Mesendoderm (in vitro differentiated cells): ENCODE data around the gene CLDN9. TPM values are rescaled to one million over a fixed set of nuclear protein-coding genes. Genes with fewer than 3 reads are reported as not detected.
A peak's percentile ranks its signal among the peaks of the same experiment; 100 is the strongest.

Source experiments
- DNase-seq: peaks from one replicate; pipeline ENCODE4 v3.0.0; 2013
- H2AK5ac ChIP-seq: 2 replicates; pipeline ENCODE4 v1.6.1; 2013; ENCODE audit warnings: low read length, inconsistent platforms
- H2BK120ac ChIP-seq: 2 replicates; pipeline ENCODE4 v1.6.1; 2013; ENCODE audit warnings: low read depth, mild to moderate bottlenecking, low read length, moderate library complexity, mixed read lengths
- H2BK15ac ChIP-seq: replicated peaks from 2 replicates; pipeline ENCODE4 v1.6.1; 2013; ENCODE audit warnings: low read depth, mild to moderate bottlenecking, moderate library complexity
- H2BK5ac ChIP-seq: 2 replicates; pipeline ENCODE4 v1.6.1; 2013; ENCODE audit warnings: low read length, inconsistent platforms
- H3K18ac ChIP-seq: 2 replicates; pipeline ENCODE4 v1.6.1; 2013; ENCODE audit warnings: mild to moderate bottlenecking, low read length, mixed read lengths
- H3K23ac ChIP-seq: one replicate; pipeline ENCODE4 v1.6.1; 2013; ENCODE audit warnings: low read length
- H3K27ac ChIP-seq: 2 replicates; pipeline ENCODE4 v1.5.1; 2013; ENCODE audit warnings: low read depth, mild to moderate bottlenecking, inconsistent platforms, low read length, moderate library complexity
- H3K27me3 ChIP-seq: 2 replicates; pipeline ENCODE4 v1.6.1; 2013; ENCODE audit warnings: low read length, control low read depth, mild to moderate bottlenecking, inconsistent platforms; ENCODE audit not compliant: insufficient read depth, poor library complexity
- H3K36me3 ChIP-seq: 2 replicates; pipeline ENCODE4 v1.6.1; 2013; ENCODE audit warnings: low read length, inconsistent platforms; ENCODE audit not compliant: control insufficient read depth, insufficient read depth
- H3K4ac ChIP-seq: one replicate; pipeline ENCODE4 v1.6.1; 2013; ENCODE audit warnings: low read depth, mild to moderate bottlenecking, low read length, moderate library complexity
- H3K4me1 ChIP-seq: 2 replicates; pipeline ENCODE4 v1.6.1; 2013; ENCODE audit warnings: low read depth, low read length, inconsistent platforms; ENCODE audit not compliant: control insufficient read depth
- H3K4me2 ChIP-seq: 2 replicates; pipeline ENCODE4 v1.6.1; 2013; ENCODE audit warnings: low read length
- H3K4me3 ChIP-seq: 2 replicates; pipeline ENCODE4 v1.5.1; 2013; ENCODE audit warnings: mild to moderate bottlenecking, low read length
- H3K56ac ChIP-seq: one replicate; pipeline ENCODE4 v1.6.1; 2013; ENCODE audit warnings: low read length
- H3K79me1 ChIP-seq: 2 replicates; pipeline ENCODE4 v1.6.1; 2013; ENCODE audit warnings: low read length, inconsistent platforms
- H3K79me2 ChIP-seq: 2 replicates; pipeline ENCODE4 v1.6.1; 2013; ENCODE audit warnings: mild to moderate bottlenecking, low read length; ENCODE audit not compliant: control insufficient read depth, insufficient read depth
- H3K9ac ChIP-seq: 2 replicates; pipeline ENCODE4 v1.6.1; 2013; ENCODE audit warnings: low read length, inconsistent platforms
- H4K5ac ChIP-seq: one replicate; pipeline ENCODE4 v1.6.1; 2013; ENCODE audit warnings: low read length
- H4K8ac ChIP-seq: one replicate; pipeline ENCODE4 v1.6.1; 2013; ENCODE audit warnings: low read depth, mild to moderate bottlenecking, control low read depth, low read length, moderate library complexity
- WGBS: extraction: QIAGEN DNeasy Blood & Tissue Kit; methylation state at CpG from one replicate; pipeline ENCODE4 v1.1.7; 2013; ENCODE audit warnings: low lambda C conversion rate, missing lambda C conversion rate; ENCODE audit not compliant: insufficient coverage; ENCODE audit errors: extremely low coverage; 5-methylcytosine and 5-hydroxymethylcytosine counted together
- polyA plus RNA-seq, 2 experiments: library from polyadenylated mRNA; stranded (reverse); fragments of 200-250 nt; gene quantifications; one replicate each; pipeline ENCODE4 v1.2.3, GENCODE V29; 2013

The CLDN9 gene
- 0.20 TPM for polyA plus RNA-seq (2013, experiment 1 of 2)
- polyA plus RNA-seq (2013, experiment 2 of 2): 0.15 TPM

GRCh38 chr16:3012828-3013420, at the start of gene CLDN9:
Gene CLDN9 (plus strand): TSS chr16:3012923. CDS start chr16:3013363, 440 bp downstream.
- peaks cover 2% of the 10 kb centered on the region for H3K36me3 ChIP-seq
- no peaks in the 10 kb centered on the region for H3K27me3 ChIP-seq
- H3K56ac ChIP-seq: peak within 1 kb of the TSS; percentile 58
- no peak within 1 kb of the TSS for H3K4me3 ChIP-seq
- H3K9ac ChIP-seq: no peak within 1 kb of the TSS
- H2BK120ac ChIP-seq: no peak within 1 kb of the TSS
- H3K18ac ChIP-seq: no peak within 1 kb of the TSS
- WGBS: no CpG with 5 or more reads among the region's 27 CpGs
- H2AK5ac ChIP-seq: no peak within 1 kb of the TSS
- no peak within 1 kb of the TSS for H3K4ac ChIP-seq
- no peak within 1 kb of the TSS for H2BK5ac ChIP-seq
- peak within 1 kb of the TSS; percentile 23 for H3K4me2 ChIP-seq
- H4K8ac ChIP-seq: no peak within 1 kb of the TSS
- H2BK15ac ChIP-seq: no peak within 1 kb of the TSS
- H4K5ac ChIP-seq: no peak within 1 kb of the TSS
- H3K79me2 ChIP-seq: peaks cover 17% of the 10 kb centered on the region
- H3K23ac ChIP-seq: no peak within 1 kb of the TSS
- H3K4me1 ChIP-seq: peaks cover 6% of the 10 kb centered on the region
- no peak within 1 kb of the TSS for H3K27ac ChIP-seq
- peak; percentile 54 for DNase-seq
- peaks cover 3% of the 10 kb centered on the region for H3K79me1 ChIP-seq

- no peak overlapping the region for H4K8ac ChIP-seq
- no peak for DNase-seq
- H3K4me2 ChIP-seq: peak overlapping the region; percentile 93
- H3K4ac ChIP-seq: peak overlapping the region; percentile 27
- H2AK5ac ChIP-seq: no peak overlapping the region
- peak overlapping the region; percentile 4 for H3K4me3 ChIP-seq
- peak overlapping the region; percentile 6 for H3K18ac ChIP-seq
- no peaks in the 10 kb centered on the region for H3K4me1 ChIP-seq
- H3K79me1 ChIP-seq: no peaks in the 10 kb centered on the region
- no peak overlapping the region for H2BK120ac ChIP-seq
- no peak overlapping the region for H3K27ac ChIP-seq
- no peaks in the 10 kb centered on the region for H3K79me2 ChIP-seq
- no peak overlapping the region for H4K5ac ChIP-seq
- peak overlapping the region; percentile 58 for H3K9ac ChIP-seq
- H2BK5ac ChIP-seq: no peak overlapping the region
- no peaks in the 10 kb centered on the region for H3K36me3 ChIP-seq
- no CpG with 5 or more reads among the region's 40 CpGs for WGBS
- no peak overlapping the region for H3K23ac ChIP-seq
- H3K27me3 ChIP-seq: no peaks in the 10 kb centered on the region
- H3K56ac ChIP-seq: peak overlapping the region; percentile 82
- no peak overlapping the region for H2BK15ac ChIP-seq
Measured at GRCh38 chr16:2963074-2963722, 49.5 kb upstream of the CLDN9 start.

GRCh38 chr16:2963723-2964474, 48.8 kb upstream of the CLDN9 start, which contains the start of gene KREMEN2:
Gene KREMEN2 (plus strand): TSS chr16:2964275. CDS start chr16:2964521, 246 bp downstream.
- H3K79me1 ChIP-seq: no peaks in the 10 kb centered on the region
- H3K56ac ChIP-seq: peak within 1 kb of the TSS; percentile 82
- no peak within 1 kb of the TSS for H2BK120ac ChIP-seq
- peak; percentile 90 for DNase-seq
- no peak within 1 kb of the TSS for H2BK5ac ChIP-seq
- no peak within 1 kb of the TSS for H2AK5ac ChIP-seq
- H3K4me3 ChIP-seq: peak within 1 kb of the TSS; percentile 35
- peak within 1 kb of the TSS; percentile 75 for H3K9ac ChIP-seq
- H3K23ac ChIP-seq: no peak within 1 kb of the TSS
- no CpG with 5 or more reads among the region's 60 CpGs for WGBS
- H3K4me1 ChIP-seq: no peaks in the 10 kb centered on the region
- no peak within 1 kb of the TSS for H4K8ac ChIP-seq
- H3K27me3 ChIP-seq: no peaks in the 10 kb centered on the region
- H3K4me2 ChIP-seq: peak within 1 kb of the TSS; percentile 93
- no peaks in the 10 kb centered on the region for H3K36me3 ChIP-seq
- peak within 1 kb of the TSS; percentile 27 for H3K4ac ChIP-seq
- H3K18ac ChIP-seq: peak within 1 kb of the TSS; percentile 6
- H2BK15ac ChIP-seq: no peak within 1 kb of the TSS
- H3K79me2 ChIP-seq: no peaks in the 10 kb centered on the region
- peak within 1 kb of the TSS; percentile 26 for H3K27ac ChIP-seq
- no peak within 1 kb of the TSS for H4K5ac ChIP-seq

GRCh38 chr16:2964475-2965336, 48.0 kb upstream of the CLDN9 start:
- Histone ChIP-seq H3K18ac (no peak overlapping the region), H2BK5ac (no peak overlapping the region), H3K23ac (no peak overlapping the region), H3K36me3 (no peaks in the 10 kb centered on the region), H3K79me1 (no peaks in the 10 kb centered on the region), H3K27ac (peak overlapping the region; percentile 26), H4K8ac (no peak overlapping the region), H3K9ac (peak overlapping the region; percentile 75), H4K5ac (no peak overlapping the region), H3K56ac (peak overlapping the region; percentile 82), H3K4me2 (peak overlapping the region; percentile 93), H2BK15ac (no peak overlapping the region), H3K79me2 (no peaks in the 10 kb centered on the region), H3K4me1 (no peaks in the 10 kb centered on the region), H2AK5ac (no peak overlapping the region), H2BK120ac (no peak overlapping the region), H3K27me3 (no peaks in the 10 kb centered on the region), H3K4ac (peak overlapping the region; percentile 5), H3K4me3 (peak overlapping the region; percentile 35)
- peak; percentile 96 for DNase-seq
- WGBS: no CpG with 5 or more reads among the region's 68 CpGs

- Histone ChIP-seq H4K5ac (no peak overlapping the region), H3K27ac (no peak overlapping the region), H3K36me3 (no peaks in the 10 kb centered on the region), H3K23ac (no peak overlapping the region), H3K79me1 (peaks cover 4% of the 10 kb centered on the region), H3K56ac (no peak overlapping the region), H4K8ac (no peak overlapping the region), H2BK120ac (no peak overlapping the region), H2BK5ac (no peak overlapping the region), H3K9ac (no peak overlapping the region), H3K4me1 (no peaks in the 10 kb centered on the region), H2BK15ac (no peak overlapping the region), H3K79me2 (peaks cover 4% of the 10 kb centered on the region), H3K4me3 (no peak overlapping the region), H3K4ac (no peak overlapping the region), H3K4me2 (no peak overlapping the region), H3K18ac (no peak overlapping the region), H2AK5ac (no peak overlapping the region), H3K27me3 (no peaks in the 10 kb centered on the region)
- no peak for DNase-seq
- WGBS: no CpG with 5 or more reads among the region's 39 CpGs
Measured at GRCh38 chr16:2966043-2966807, 46.5 kb upstream of the CLDN9 start.
